Amniotic epithelial cell (primary cell): ENCODE data around the gene GRAMD4.

Experiments used
- DNase-seq: peaks from one replicate; pipeline ENCODE4 v3.0.0-alpha.2; 2010; ENCODE audit warnings: low read depth

GRAMD4 gene

DNA sequence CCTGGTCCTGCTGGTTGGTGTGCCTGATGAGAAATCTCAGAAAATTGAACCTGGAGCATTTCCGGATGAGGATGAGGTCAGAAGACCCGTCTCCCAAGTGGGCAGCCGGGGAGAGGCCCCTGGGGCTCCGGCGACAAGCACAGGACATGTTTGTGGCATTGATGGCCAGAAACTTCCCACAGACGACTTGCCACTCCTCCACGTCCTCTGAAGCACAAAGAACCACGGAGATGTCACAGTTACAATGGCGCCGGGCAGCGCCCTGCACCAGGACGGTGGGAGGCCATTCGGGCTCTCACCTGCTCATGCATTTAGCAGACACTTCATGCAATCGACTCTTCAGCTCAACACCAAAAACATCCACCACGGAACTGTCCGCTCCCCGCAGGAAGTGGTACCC lies 71.4 kb downstream of the GRAMD4 start:
- no peak for DNase-seq

GRCh38 chr22:46693634-46694415 lies 73.6 kb downstream of the GRAMD4 start:
- DNase-seq: no peak

GRCh38 chr22:46694416-46695170 lies 74.4 kb downstream of the GRAMD4 start:
- no peak for DNase-seq

DNA sequence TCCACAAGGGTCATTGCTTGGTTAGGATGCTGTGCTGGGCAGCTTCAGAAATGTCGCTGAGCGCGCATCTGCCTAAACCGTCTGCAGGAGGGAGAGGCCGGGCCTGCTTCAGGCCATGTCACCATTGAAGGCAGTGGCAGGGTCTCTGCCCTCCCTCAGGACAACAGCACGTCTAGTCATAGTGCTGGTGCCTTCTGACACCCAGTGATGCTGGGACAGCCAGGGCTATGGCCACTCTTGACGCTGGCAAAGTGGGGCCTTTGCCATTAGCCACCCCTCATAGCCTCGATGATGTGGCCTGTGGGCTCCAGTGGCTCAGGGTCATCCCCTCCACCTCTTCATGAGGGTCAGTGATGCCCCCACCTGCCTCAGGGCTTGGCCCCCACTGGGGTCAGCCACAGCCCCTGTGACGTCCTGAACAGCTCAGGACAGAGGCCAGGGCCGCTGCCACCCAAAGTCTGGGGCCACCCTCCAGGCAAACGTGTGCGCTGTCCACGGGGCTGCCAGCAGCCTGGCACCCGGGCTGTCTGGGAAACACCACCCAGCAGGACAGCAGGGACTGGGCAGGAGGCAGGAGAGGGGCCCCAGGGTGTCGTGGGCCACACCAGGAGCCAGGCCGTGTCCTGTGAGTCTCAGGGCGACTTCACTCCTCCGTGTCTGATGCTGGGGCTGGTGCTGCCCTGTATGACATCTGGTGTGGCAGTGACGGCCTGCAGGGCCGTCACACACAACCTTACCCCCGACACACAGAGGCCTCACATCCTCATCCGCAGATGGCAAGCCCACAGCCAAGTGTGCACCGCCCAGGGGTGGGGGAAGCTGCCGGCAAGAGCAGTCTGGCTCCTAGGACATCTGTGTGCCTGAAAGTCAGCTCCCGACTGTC lies 75.4 kb downstream of the GRAMD4 start:
- DNase-seq: no peak

- no peak for DNase-seq
Observed at GRCh38 chr22:46696229-46696518, 76.0 kb downstream of the GRAMD4 start.

DNA sequence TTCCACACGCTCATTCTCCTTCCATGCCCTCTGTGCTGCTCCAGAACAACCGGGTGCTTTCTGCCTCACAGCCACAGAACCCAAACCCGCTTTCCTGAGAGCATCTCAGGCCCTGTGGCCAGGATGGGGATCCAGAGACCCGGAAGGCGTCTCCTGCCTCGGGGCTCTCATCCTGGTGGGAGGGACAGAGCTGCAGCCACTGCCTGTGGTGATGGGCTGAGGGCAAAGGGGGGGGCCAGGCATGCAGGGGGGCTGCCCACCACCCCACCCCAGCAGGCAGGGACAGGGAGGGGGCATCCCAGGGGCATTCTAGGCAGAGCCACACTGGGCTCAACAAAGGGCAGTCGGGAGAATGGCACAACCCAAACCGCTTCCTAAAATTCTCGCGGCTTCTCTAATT lies 76.4 kb downstream of the GRAMD4 start:
- DNase-seq: no peak

- no peak for DNase-seq
Observed at GRCh38 chr22:46697811-46698515, 77.8 kb downstream of the GRAMD4 start.

DNA sequence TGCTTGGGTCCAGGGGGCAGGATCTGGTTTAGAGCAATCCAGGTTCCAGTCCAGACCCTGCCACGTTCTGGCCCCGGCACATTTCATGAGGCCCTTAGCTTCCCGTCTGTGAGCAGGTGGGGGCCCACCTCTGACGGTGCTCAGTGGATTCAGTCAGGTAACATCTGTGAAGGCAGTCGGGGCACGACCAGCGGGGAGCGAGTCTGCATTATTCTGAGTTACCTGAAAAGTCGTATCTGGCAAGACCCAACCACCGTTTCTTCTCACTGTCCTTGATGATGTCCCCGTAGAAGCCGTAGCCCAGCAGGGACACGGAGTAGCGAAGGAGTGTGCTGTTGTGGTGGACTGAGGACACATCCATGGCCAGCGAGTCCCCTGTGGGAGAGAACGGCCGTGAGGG lies 78.9 kb downstream of the GRAMD4 start:
- no peak for DNase-seq

DNA sequence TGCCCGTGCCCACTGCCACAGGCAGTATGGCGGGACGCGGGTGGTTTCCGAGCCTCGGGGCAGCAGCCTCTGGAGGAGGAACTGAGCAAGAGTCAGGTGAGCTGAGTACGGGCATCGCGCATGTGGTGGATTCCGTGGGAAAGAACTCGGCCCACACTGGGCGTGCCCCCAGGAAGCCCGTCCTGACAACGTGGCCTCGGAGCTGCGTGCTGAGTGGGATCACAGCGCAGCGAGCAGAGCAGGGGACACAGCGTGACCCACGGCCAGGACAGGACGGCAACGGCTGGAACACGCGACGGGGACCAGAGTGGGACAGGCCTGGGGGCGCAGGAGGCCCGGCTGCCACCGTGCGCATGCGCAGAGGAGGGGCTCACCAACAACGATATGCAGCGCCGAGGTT lies 81.1 kb downstream of the GRAMD4 start:
- no peak for DNase-seq

- DNase-seq: no peak
Observed at GRCh38 chr22:46703171-46703995, 83.2 kb downstream of the GRAMD4 start.

- DNase-seq: no peak
Observed at GRCh38 chr22:46703996-46704370, 83.8 kb downstream of the GRAMD4 start.

- no peak for DNase-seq
Observed at GRCh38 chr22:46706060-46706459, 85.9 kb downstream of the GRAMD4 start.

DNA sequence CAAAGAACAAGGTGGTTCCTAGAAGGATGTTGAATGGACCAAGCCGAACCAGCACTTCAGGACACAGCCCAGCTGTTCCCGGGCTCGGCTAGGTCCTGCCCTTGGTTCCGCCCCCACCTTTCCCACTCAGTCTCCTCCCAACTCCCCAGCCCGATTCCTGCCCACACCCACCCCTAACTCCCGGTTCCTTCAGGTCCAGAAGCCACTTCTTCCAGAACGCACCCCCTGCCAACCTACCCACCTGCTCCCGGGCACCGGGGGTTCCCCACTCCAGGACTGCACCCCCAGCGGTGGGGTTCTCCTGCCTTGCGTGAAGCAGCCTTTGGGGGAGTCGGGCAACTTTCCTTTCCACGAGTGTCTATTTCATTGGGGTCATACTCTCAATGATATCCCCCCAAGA lies 87.1 kb downstream of the GRAMD4 start:
- DNase-seq: no peak

DNA sequence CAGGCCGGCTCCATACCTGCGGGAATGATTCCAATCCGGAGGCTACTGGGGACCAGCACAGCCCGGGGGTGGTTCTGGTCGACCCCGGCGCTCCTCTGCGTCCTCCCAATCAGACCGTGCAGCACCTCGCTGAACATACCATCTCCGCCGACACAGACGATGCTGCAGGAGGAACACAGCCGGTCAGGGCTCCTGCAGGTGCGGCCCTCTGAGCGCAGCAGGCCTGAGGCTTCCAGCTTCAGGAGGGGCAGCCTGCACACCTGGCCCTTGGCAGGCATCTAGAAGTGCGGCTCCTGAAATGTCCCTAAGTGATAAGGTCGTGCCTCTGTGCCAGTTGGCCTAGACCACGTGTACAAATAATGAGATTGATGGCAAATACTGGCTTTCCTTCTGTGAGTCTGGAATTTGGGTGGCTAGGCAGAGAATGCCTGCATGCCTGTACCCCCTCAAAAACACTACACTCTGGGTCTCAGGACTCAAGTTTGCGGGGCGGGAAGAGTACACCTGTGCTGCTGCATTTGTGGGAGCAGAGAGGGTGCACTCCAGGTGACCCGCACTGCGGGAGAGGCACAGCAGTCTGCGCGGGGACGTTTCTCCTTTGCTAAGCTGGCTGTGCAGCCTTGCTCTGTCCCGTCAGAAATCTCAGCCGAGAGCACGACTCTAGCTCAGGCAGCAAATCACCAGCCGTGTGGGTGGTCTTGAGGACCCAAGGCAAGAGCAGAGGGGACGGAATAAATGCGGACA lies 87.8 kb downstream of the GRAMD4 start:
- DNase-seq: no peak

DNA sequence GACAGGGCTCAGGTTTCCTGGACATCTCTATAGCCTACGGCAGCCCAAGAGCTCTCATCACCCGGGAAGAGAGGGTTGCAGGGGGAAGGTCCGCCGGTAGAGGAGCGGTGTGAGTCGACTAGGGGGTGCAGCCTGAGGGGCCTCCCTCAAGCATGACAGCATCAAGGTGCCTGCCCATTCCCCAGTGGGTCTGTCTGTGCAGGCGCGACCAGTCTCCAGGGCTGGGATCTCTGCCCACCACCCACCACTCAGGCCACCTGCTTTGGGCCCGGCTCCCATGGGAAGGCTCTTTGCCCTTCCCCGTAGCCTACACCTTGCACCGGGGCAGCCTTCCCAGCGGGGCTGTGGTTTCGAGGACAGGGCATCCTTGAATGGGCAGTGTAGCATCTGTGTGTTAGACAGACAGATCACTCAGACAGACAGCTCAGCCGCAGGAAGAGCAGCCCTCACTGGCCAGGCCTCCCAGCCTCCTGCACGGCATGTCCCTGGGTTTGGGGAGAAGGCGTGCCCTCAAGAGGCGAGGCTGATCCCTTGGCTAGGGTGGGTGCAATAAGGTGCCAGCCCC lies 88.7 kb downstream of the GRAMD4 start:
- DNase-seq: no peak

DNA sequence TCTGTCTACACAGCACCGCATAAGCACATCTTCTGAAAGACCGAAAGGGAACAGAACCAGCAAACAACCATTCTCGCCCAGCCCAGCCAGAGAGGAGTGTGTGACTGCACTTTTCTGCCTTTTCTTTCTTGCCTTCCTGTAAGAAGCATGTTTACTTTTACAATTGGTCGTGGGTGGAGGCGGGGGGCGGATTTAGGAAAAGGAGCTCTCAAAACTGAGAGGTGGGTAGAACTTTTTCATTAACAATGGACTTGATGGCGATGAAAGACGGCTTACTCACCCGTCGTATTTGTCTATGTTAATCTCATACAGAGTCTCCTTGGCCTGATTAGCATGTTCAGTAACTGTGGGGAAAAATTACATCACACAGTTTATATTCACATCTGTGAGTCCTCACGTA lies 90.6 kb downstream of the GRAMD4 start:
- no peak for DNase-seq

- no peak for DNase-seq
Observed at GRCh38 chr22:46712288-46712687, 92.1 kb downstream of the GRAMD4 start.

GRCh38 chr22:46714550-46714949 lies 94.4 kb downstream of the GRAMD4 start:
- DNase-seq: peak; percentile 85

DNA sequence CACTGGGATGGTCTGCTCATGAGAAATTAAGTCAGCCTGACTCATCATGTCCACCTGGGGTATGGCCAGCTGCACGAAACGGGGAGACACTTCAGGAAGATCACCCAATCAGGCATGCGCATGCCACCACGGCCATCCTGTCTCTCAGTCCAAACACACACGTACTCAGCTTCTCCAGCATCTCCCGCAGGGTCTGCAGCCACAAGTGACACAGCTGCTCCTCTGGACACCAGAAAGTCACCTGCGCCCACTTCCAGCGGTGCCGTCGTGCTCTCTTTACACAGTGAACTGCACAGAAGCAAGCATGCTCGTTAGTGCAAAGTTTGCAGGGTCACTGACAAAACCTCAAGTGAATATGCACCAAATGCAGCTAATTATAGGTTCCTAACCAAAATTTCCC lies 99.7 kb downstream of the GRAMD4 start:
- DNase-seq: no peak

GRCh38 chr22:46721501-46722085 lies 101.4 kb downstream of the GRAMD4 start:
- DNase-seq: no peak
